ENCODE measurements around the gene DHRS13. TPM values are rescaled to one million over a fixed set of nuclear protein-coding genes. Genes with fewer than 3 reads are reported as not detected.
"Not testable (repeated sequence)": the region's sequence is repeated elsewhere in the genome, so short reads cannot be mapped to it uniquely, and the experiment has no call there.

Gene DHRS13
- total RNA-seq, 2 donors from 2014 or later = 3.7 to 12.2 TPM

- no peak for ATAC-seq (ENCODE audit: insufficient number of reproducible peaks, low FRiP score, low read depth)
- H3K36me3 ChIP-seq = peaks cover 65% of the 10 kb centered on the region
These were observed 22.3 kb downstream of the DHRS13 start for GRCh38 chr17:28880572-28880945.

DNA sequence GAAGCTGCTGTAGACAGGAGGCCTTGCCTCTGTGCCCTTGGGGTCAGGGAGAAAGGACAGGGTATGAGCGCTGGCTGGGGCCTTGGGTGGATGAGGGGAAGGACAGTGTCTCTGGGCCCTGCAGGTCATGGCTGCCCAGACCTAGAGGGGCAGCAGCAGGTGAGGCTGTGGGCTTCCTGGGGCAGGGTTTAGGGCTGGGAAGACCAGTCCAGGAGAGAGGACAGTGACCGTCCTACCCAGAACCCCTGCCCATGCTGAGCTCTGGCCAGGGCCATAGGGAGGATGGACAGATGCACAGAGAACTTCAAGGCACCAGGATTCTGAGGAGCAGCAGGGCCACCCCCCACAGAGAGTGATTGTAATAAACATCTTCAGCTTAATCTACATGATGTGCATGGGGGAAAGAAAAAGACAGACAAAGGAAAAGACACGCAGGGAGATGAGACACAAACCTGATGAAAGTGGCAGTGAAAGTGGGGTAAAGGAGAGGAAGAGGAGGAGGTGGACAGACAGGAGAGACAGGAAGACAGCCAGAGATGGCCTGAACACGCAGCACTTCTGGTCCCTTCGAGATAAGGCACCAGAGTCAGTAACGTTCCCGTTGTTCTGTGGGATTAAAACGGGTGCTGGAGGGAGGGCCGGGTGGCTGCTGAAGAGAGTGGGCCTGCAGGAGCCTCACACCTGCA lies 22.9 kb downstream of the DHRS13 start:
- no peaks in the 10 kb centered on the region for H3K4me1 ChIP-seq (ENCODE audit: control insufficient read depth in 1 of 2, low read depth in 2 of 2)
- TF ChIP-seq CTCF (IDR thresholded peaks at IDR 0.05) = no peak
- H3K9me3 ChIP-seq = no peaks in the 10 kb centered on the region
- H3K27me3 ChIP-seq (replicated peaks; ENCODE audit: insufficient read depth) = no peaks in the 10 kb centered on the region
- no peak for DNase-seq (ENCODE audit: low spot score)
- no peak for ATAC-seq (ENCODE audit: insufficient number of reproducible peaks, low FRiP score, low read depth)
- no peak overlapping the region for H3K4me3 ChIP-seq
- no peak overlapping the region for H3K27ac ChIP-seq
- peaks cover 60% of the 10 kb centered on the region for H3K36me3 ChIP-seq

More at GRCh38 chr17:28880572-28880945, 22.3 kb downstream of the DHRS13 start:
- no peak for TF ChIP-seq CTCF (IDR thresholded peaks at IDR 0.05)
- Histone ChIP-seq H3K27me3 (replicated peaks; ENCODE audit: insufficient read depth) (no peaks in the 10 kb centered on the region), H3K4me1 (ENCODE audit: control insufficient read depth in 1 of 2, low read depth in 2 of 2) (no peaks in the 10 kb centered on the region), H3K4me3 (no peak overlapping the region), H3K27ac (no peak overlapping the region), H3K9me3 (no peaks in the 10 kb centered on the region)
- DNase-seq (ENCODE audit: low spot score) = no peak

DNA sequence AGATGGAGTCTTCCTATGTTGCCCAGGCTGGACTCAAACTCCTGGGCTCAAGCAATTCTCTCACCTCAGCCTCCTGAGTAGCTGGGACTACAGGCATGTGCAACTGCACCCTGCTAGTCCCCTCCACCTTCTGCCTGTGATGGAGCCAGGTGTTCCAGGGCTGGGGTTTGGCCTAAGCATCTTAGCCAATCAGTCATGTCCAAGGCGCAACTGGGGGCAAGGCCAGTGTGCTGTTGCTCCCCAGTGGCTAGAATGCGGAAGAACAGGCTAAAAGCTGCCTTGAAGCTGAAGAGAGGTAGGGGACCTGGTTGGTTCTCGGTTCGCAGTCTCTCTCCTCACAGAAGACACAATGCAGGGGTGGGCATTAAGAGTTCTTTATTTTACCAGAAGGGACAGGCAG lies 23.9 kb downstream of the DHRS13 start:
- ATAC-seq (ENCODE audit: insufficient number of reproducible peaks, low FRiP score, low read depth) = no peak

DNA sequence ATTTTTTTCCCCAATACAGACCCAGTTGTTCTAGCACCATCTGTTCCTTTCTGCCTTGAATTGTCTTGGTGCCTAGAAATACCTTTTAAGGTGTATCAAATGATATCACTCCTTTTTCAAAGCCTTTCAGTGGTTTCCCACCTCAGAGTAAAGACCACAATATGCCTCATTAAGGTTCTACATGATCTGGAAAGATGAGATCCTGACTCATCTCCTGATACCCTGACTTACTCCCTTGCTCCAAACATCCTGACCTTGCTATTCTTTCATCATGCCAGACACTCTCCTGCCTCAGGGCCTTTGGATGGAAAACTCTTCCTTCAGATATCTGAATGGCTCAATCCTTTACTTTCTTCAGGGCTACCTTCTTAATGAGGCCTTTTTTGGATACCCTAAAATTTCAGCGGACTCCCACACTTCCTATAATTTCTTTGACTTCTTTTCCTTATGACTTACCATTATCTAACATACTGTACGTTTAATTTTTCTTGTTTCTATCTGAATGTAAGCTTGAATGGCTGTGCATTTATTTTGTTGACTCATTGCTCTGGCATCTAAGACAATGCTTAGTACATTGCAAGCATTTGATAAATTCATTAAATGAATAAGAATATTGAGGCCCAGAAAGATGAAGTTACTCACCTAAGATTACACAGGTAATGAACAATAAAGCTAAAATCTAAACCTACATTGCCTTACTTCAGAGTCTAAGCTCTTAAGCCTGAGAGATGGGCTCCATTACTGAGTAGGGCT lies 24.5 kb downstream of the DHRS13 start:
- ATAC-seq (ENCODE audit: insufficient number of reproducible peaks, low FRiP score, low read depth) (no peak), DNase-seq (ENCODE audit: low spot score) (no peak)
- Histone ChIP-seq H3K9me3 (no peaks in the 10 kb centered on the region), H3K27ac (no peak overlapping the region), H3K4me3 (no peak overlapping the region), H3K4me1 (ENCODE audit: control insufficient read depth in 1 of 2, low read depth in 2 of 2) (no peaks in the 10 kb centered on the region), H3K27me3 (replicated peaks; ENCODE audit: insufficient read depth) (no peaks in the 10 kb centered on the region), H3K36me3 (peaks cover 47% of the 10 kb centered on the region)
- no peak for TF ChIP-seq CTCF (IDR thresholded peaks at IDR 0.05)

More for the DNA sequence above, 23.9 kb downstream of the DHRS13 start:
- Histone ChIP-seq H3K9me3 (no peaks in the 10 kb centered on the region), H3K27me3 (replicated peaks; ENCODE audit: insufficient read depth) (no peaks in the 10 kb centered on the region), H3K27ac (no peak overlapping the region), H3K4me1 (ENCODE audit: control insufficient read depth in 1 of 2, low read depth in 2 of 2) (no peaks in the 10 kb centered on the region), H3K36me3 (peaks cover 52% of the 10 kb centered on the region), H3K4me3 (no peak overlapping the region)
- no peak for DNase-seq (ENCODE audit: low spot score)
- no peak for TF ChIP-seq CTCF (IDR thresholded peaks at IDR 0.05)

DNA sequence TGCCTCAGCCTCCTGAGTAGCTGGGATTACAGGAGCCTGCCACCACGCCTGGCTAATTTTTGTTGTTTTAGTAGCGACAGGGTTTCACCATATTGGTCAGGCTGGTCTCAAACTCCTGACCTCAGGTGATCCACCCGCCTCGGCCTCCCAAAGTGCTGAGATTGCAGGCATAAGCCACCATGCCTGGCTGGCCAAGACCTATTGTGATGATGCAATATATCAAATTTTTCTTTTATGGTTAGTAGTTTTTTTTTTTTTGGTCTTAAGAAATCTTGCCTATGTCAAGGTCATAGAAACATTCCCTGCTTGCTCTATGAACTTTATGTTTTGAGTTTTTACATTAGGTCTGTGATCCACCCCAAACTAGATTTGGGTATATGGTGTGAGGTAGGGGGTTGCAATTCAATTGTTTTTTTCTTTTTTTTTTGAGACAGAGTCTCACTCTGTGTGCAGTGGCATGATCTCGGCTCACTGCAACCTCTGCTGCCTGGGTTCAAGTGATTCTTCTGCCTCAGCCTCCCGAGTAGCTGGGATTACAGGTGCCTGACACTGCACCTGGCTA lies 25.6 kb downstream of the DHRS13 start:
- not testable (repeated sequence) for H3K4me3 ChIP-seq; H3K27me3 ChIP-seq (replicated peaks; ENCODE audit: insufficient read depth); H3K9me3 ChIP-seq; ATAC-seq (ENCODE audit: insufficient number of reproducible peaks, low FRiP score, low read depth); DNase-seq (ENCODE audit: low spot score); H3K4me1 ChIP-seq (ENCODE audit: control insufficient read depth in 1 of 2, low read depth in 2 of 2); H3K27ac ChIP-seq
- peaks cover 37% of the 10 kb centered on the region for H3K36me3 ChIP-seq
